B cell (primary cell): ENCODE data around the gene XNDC1N. TPM values are rescaled to one million over a fixed set of nuclear protein-coding genes. Genes with fewer than 3 reads are reported as not detected.

Experiments used
- ATAC-seq: fragments of 200-7000 bp; cut with Tn5 transposase; one replicate; pipeline ENCODE4 v1.10.0; 2021; ENCODE audit warnings: low read depth, mild to moderate bottlenecking, moderate number of reproducible peaks, moderate library complexity
- CTCF ChIA-PET: fragments of 350-600 bp; sonication (Branson Sonifier 250); formaldehyde crosslinking; loops from one replicate; lab custom pipeline; 2021; ENCODE audit warnings: antibody characterized with exemption, inconsistent platforms; lab: Charles Lee
- POLR2A ChIA-PET: fragments of 350-600 bp; sonication (Branson Sonifier 250); formaldehyde crosslinking; loops from one replicate; lab custom pipeline; 2021; ENCODE audit warnings: antibody characterized with exemption; lab: Charles Lee
- DNase-seq: peaks from one replicate; pipeline ENCODE4 v3.0.0; 2013
- H2AFZ ChIP-seq: 2 replicates; pipeline ENCODE4 v1.6.1; 2012; ENCODE audit warnings: mild to moderate bottlenecking, low read depth, low read length; ENCODE audit not compliant: insufficient read depth, poor library complexity, severe bottlenecking
- H3K27ac ChIP-seq, 2 donors: 1 replicate in 1 of 2; 2 replicates in 1 of 2; pipeline ENCODE4 v1.5.1; 2012 to 2013; ENCODE audit warnings: low read length in 2 of 2, mild to moderate bottlenecking in 2 of 2, moderate library complexity in 1 of 2
- H3K27me3 ChIP-seq, 4 experiments: fragments of 200-600 bp in 1 of 4; sonication (generic) in 1 of 4; replicated peaks in 1 of 4; 1 replicate in 2 of 4; 2 replicates in 2 of 4; pipeline versions ENCODE4 v1.6.1 to v1.7.0; 2013 to 2016; ENCODE audit warnings: low read length in 3 of 4, mild to moderate bottlenecking in 2 of 4, mixed read lengths in 1 of 4, moderate library complexity in 1 of 4; ENCODE audit not compliant: insufficient read depth in 4 of 4, control insufficient read depth in 3 of 4; ENCODE audit errors: control extremely low read depth in 1 of 4
- H3K36me3 ChIP-seq, 2 experiments: replicated peaks in 1 of 2; 1 replicate in 1 of 2; 2 replicates in 1 of 2; pipeline versions ENCODE4 v1.6.1 to v1.7.1; 2013; ENCODE audit warnings: low read length in 1 of 2; ENCODE audit not compliant: insufficient read depth in 2 of 2, control insufficient read depth in 1 of 2; ENCODE audit errors: control extremely low read depth in 1 of 2, extremely low read depth in 1 of 2
- H3K4me1 ChIP-seq, 2 donors: fragments of 200-600 bp in 1 of 2; sonication (generic) in 1 of 2; 1 replicate in 1 of 2; 2 replicates in 1 of 2; pipeline versions ENCODE4 v1.5.1 to v1.6.1; 2013 to 2017; ENCODE audit warnings: low read length in 2 of 2; ENCODE audit not compliant: control insufficient read depth in 2 of 2, insufficient read depth in 2 of 2
- H3K4me2 ChIP-seq: replicated peaks from 2 replicates; pipeline ENCODE3; 2012; ENCODE audit warnings: mild to moderate bottlenecking, low read depth, low read length; ENCODE audit not compliant: poor library complexity, severe bottlenecking
- H3K4me3 ChIP-seq, 5 experiments: fragments of 200-600 bp in 1 of 5; sonication (generic) in 1 of 5; 1 replicate in 3 of 5; 2 replicates in 2 of 5; pipeline versions ENCODE4 v1.5.1 to v1.7.0; 2011 to 2016; ENCODE audit warnings: low read length in 4 of 5, mild to moderate bottlenecking in 4 of 5, low read depth in 2 of 5, control low read depth in 1 of 5, moderate library complexity in 1 of 5; ENCODE audit not compliant: insufficient read depth in 1 of 5; ENCODE audit errors: control extremely low read depth in 1 of 5, extremely low read depth in 1 of 5
- H3K79me2 ChIP-seq: fragments of 200-600 bp; sonication (generic); one replicate; pipeline ENCODE4 v1.6.0; 2016; ENCODE audit warnings: low read length; ENCODE audit not compliant: control insufficient read depth, insufficient read depth
- H3K9ac ChIP-seq: fragments of 200-600 bp; sonication (generic); 2 replicates; pipeline ENCODE4 v1.6.1; 2017; ENCODE audit warnings: mild to moderate bottlenecking, low read length, moderate library complexity
- H3K9me3 ChIP-seq, 3 donors: one replicate each; pipeline versions ENCODE4 v1.6.1 to v1.7.1; 2013; ENCODE audit warnings: low read length in 2 of 3; ENCODE audit not compliant: control insufficient read depth in 2 of 3, insufficient read depth in 1 of 3; ENCODE audit errors: control extremely low read depth in 1 of 3
- H4K20me1 ChIP-seq: 2 replicates; pipeline ENCODE4 v1.6.0; 2012; ENCODE audit warnings: mild to moderate bottlenecking, low read length; ENCODE audit not compliant: insufficient read depth, control insufficient read depth, poor library complexity, severe bottlenecking
- H3K27ac Mint-ChIP-seq: one replicate; pipeline ENCODE4 v1.8.0; 2021; ENCODE audit warnings: mixed read lengths
- H3K27me3 Mint-ChIP-seq: one replicate; pipeline ENCODE4 v1.8.0; 2021; ENCODE audit warnings: mixed read lengths
- H3K4me1 Mint-ChIP-seq: one replicate; pipeline ENCODE4 v1.8.0; 2021; ENCODE audit warnings: mixed read lengths
- H3K4me3 Mint-ChIP-seq: one replicate; pipeline ENCODE4 v1.8.0; 2021; ENCODE audit warnings: mixed read lengths
- H3K9me3 Mint-ChIP-seq: one replicate; pipeline ENCODE4 v1.8.0; 2022; ENCODE audit warnings: mixed read lengths; ENCODE audit not compliant: insufficient read depth
- EZH2 ChIP-seq: IDR thresholded peaks from 2 replicates; pipeline ENCODE4 v1.6.1; 2012; ENCODE audit warnings: borderline replicate concordance, low read depth, mild to moderate bottlenecking, moderate library complexity, low read length; ENCODE audit not compliant: insufficient read depth, poor library complexity, severe bottlenecking
- WGBS: methylation state at CpG from one replicate; pipeline ENCODE4 v1.1.5; 2013; ENCODE audit warnings: missing lambda C conversion rate; ENCODE audit not compliant: insufficient coverage; 5-methylcytosine and 5-hydroxymethylcytosine counted together
- intact Hi-C: fragments of 100-400 bp; cut with micrococcal nuclease; formaldehyde crosslinking; loops from one replicate; pipeline ENCODE4 v1.10.0; 2022
- polyA minus RNA-seq: library from RNA; depleted of rRNA, polyadenylated mRNA; stranded (reverse); fragments of >200 nt; gene quantifications from 2 replicates; pipeline ENCODE4 v1.2.3, GENCODE V29; 2012
- polyA plus RNA-seq: library from polyadenylated mRNA; depleted of rRNA; stranded (reverse); fragments of >200 nt; gene quantifications from 2 replicates; pipeline ENCODE4 v1.2.3, GENCODE V29; 2012
- total RNA-seq, 2 donors: library from RNA; stranded (reverse); fragments of 120-200 nt in 1 of 2; gene quantifications; 1 replicate in 1 of 2; 2 replicates in 1 of 2; pipeline versions ENCODE4 v1.2.3 to v1.2.4, GENCODE V29; 2013 to 2022
- TF ChIP-seq, protein P1 (sequence below): fragments of 200-600 bp; IDR thresholded peaks from one replicate; pipeline ENCODE4 v1.8.0; 2022; ENCODE audit warnings: antibody characterized with exemption, mild to moderate bottlenecking

The XNDC1N gene, protein sequence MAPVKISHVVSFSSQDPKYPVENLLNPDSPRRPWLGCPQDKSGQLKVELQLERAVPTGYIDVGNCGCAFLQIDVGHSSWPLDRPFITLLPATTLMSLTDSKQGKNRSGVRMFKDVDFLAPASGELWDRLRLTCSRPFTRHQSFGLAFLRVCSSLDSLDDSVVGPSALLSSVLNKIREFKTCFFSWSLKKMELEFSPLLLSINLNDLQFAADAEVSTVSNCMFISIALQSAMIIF
- total RNA-seq (33.2 and 34.2 TPM in 2 replicates), polyA plus RNA-seq (5.8 and 6.6 TPM in 2 replicates), polyA minus RNA-seq (12.9 and 15.6 TPM in 2 replicates)
- 13.6 TPM for total RNA-seq (2013)

DNA sequence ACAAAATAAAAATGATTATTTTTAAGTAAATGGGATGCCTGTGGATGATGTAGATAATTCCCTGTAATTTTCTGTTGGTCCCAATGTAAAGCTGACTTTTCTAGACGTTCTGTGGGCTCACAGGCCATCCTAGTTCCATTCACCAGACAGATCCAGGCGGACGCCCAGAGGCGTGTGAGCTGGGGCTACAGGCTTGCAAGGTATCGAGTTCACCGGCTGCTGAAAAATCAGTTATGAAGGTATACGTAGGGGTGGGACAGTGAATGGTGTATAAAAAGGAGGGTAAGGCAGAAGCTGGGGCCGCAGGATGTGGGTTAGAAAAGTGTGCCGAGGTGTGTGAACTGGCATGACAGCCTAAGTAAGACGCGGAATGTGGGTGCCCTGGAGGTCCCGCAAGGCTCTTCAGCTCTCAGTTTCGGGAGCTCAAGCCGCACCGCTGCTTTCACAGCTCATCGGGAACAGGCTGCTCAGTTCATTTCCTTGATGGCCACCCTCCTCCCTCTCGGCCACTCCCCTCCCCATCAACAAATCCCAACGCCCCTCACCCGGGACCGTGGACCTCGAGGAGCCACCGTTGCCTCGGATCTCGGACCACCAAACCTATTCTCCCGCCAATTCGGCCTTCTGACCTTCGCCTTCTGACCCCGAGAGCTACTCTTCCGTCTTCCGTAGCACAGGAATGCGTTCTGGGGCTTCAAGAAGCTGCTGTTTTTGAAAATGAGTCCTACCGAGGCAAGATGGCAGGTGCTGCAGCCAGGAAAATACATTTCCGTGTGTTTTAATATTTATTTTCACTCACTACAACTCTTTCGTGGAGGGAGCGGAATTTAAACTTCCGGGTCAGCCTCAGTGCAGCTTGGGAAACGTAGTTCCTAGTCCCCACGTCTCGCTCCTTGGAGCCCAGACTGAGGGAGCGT is at the start of gene XNDC1N:
Gene XNDC1N, minus strand, starts transcription at position 775 of the 917 bp plus-strand sequence. CDS start 5,241 bp downstream, outside the sequence.
- Histone ChIP-seq H3K36me3 (peaks cover 0 to 5% of the 10 kb centered on the region in 2 experiments), H4K20me1 (no peaks in the 10 kb centered on the region), H3K9me3 (no peaks in the 10 kb centered on the region), H3K27me3 (no peaks in the 10 kb centered on the region), H3K4me2 (peak within 1 kb of the TSS; percentile 90), H2AFZ (peak within 1 kb of the TSS; percentile 99), H3K79me2 (peaks cover 71% of the 10 kb centered on the region), H3K4me3 (peak within 1 kb of the TSS; percentile 89 to 100 (median 99)), H3K4me1 (peaks cover 31 to 38% of the 10 kb centered on the region in 2 donors), H3K9ac (peak within 1 kb of the TSS; percentile 89), H3K27ac (peak within 1 kb of the TSS; percentile 92 to 93)
- Mint-ChIP-seq H3K4me3 (peak within 1 kb of the TSS; percentile 96), H3K9me3 (no peaks in the 10 kb centered on the region), H3K27ac (peak within 1 kb of the TSS; percentile 98), H3K27me3 (no peaks in the 10 kb centered on the region), H3K4me1 (peaks cover 53% of the 10 kb centered on the region)
- intact Hi-C loops = loop anchor here (1.0 to 5.0 kb wide), 6 partner anchors 49 to 506 kb away; partner anchors contain the start of genes CLPB, LAMTOR1, LRRC51 and NUMA1
- DNase-seq (no peak), ATAC-seq (peak; percentile 78)
- TF ChIP-seq EZH2 = no peak
- TF ChIP-seq, protein P1, sequence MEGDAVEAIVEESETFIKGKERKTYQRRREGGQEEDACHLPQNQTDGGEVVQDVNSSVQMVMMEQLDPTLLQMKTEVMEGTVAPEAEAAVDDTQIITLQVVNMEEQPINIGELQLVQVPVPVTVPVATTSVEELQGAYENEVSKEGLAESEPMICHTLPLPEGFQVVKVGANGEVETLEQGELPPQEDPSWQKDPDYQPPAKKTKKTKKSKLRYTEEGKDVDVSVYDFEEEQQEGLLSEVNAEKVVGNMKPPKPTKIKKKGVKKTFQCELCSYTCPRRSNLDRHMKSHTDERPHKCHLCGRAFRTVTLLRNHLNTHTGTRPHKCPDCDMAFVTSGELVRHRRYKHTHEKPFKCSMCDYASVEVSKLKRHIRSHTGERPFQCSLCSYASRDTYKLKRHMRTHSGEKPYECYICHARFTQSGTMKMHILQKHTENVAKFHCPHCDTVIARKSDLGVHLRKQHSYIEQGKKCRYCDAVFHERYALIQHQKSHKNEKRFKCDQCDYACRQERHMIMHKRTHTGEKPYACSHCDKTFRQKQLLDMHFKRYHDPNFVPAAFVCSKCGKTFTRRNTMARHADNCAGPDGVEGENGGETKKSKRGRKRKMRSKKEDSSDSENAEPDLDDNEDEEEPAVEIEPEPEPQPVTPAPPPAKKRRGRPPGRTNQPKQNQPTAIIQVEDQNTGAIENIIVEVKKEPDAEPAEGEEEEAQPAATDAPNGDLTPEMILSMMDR = no peak
- ChIA-PET POLR2A (interaction anchor here (1.1 to 1.7 kb wide), 5 partner anchors 14 to 112 kb away, joined by 3 to 5 read pairs (median 4); partner anchors contain the start of gene IL18BP), CTCF (interaction anchor here (0.7 to 2.3 kb wide), 9 partner anchors 8 to 295 kb away, joined by 3 to 11 read pairs (median 4); no protein-coding TSS in a partner anchor)
- under 1% methylated on average over 35 of the region's 40 CpGs for WGBS
